ENCODE measurements around the gene LGI4. TPM values are rescaled to one million over a fixed set of nuclear protein-coding genes. Genes with fewer than 3 reads are reported as not detected.

The LGI4 gene
- total RNA-seq, 1 donor from 2014 or later = 0.10 TPM

- peaks cover 11% of the 10 kb centered on the region for H3K27me3 Mint-ChIP-seq (ENCODE audit: unreplicated experiment)
- no peak for DNase-seq (ENCODE audit: low spot score)
- H3K36me3 Mint-ChIP-seq (ENCODE audit: low read depth, unreplicated experiment) = peaks cover 9% of the 10 kb centered on the region
- H3K27ac Mint-ChIP-seq (ENCODE audit: unreplicated experiment) = no peak overlapping the region
- H3K4me3 Mint-ChIP-seq (ENCODE audit: unreplicated experiment) = no peak overlapping the region
- peaks cover 3% of the 10 kb centered on the region for H3K4me1 Mint-ChIP-seq (ENCODE audit: unreplicated experiment)
- TF ChIP-seq CTCF (IDR thresholded peaks at IDR 0.05; ENCODE audit: unreplicated experiment) = no peak
- H3K9me3 Mint-ChIP-seq (ENCODE audit: unreplicated experiment) = no peaks in the 10 kb centered on the region
Measured at GRCh38 chr19:35136231-35136630, 1.4 kb upstream of the LGI4 start.

- Mint-ChIP-seq H3K36me3 (ENCODE audit: low read depth, unreplicated experiment) (peaks cover 9% of the 10 kb centered on the region), H3K4me1 (ENCODE audit: unreplicated experiment) (peaks cover 3% of the 10 kb centered on the region), H3K9me3 (ENCODE audit: unreplicated experiment) (no peaks in the 10 kb centered on the region), H3K27me3 (ENCODE audit: unreplicated experiment) (peaks cover 11% of the 10 kb centered on the region), H3K4me3 (ENCODE audit: unreplicated experiment) (no peak overlapping the region), H3K27ac (ENCODE audit: unreplicated experiment) (no peak overlapping the region)
- peak; percentile 85 for DNase-seq (ENCODE audit: low spot score)
- TF ChIP-seq CTCF (IDR thresholded peaks at IDR 0.05; ENCODE audit: unreplicated experiment) = peak; percentile 87
Measured at GRCh38 chr19:35135389-35135909, 590 bp upstream of the LGI4 start.

- peaks cover 13% of the 10 kb centered on the region for H3K27me3 Mint-ChIP-seq (ENCODE audit: unreplicated experiment)
- no peak for TF ChIP-seq CTCF (IDR thresholded peaks at IDR 0.05; ENCODE audit: unreplicated experiment)
Measured at GRCh38 chr19:35133826-35134225, 1.0 kb downstream of the LGI4 start.

GRCh38 chr19:35132254-35132653, 2.6 kb downstream of the LGI4 start:
- Mint-ChIP-seq H3K9me3 (ENCODE audit: unreplicated experiment) (no peaks in the 10 kb centered on the region), H3K27ac (ENCODE audit: unreplicated experiment) (no peak overlapping the region), H3K4me3 (ENCODE audit: unreplicated experiment) (peak overlapping the region; percentile 3)

More at GRCh38 chr19:35133826-35134225, 1.0 kb downstream of the LGI4 start:
- Mint-ChIP-seq H3K4me3 (ENCODE audit: unreplicated experiment) (no peak overlapping the region), H3K4me1 (ENCODE audit: unreplicated experiment) (peaks cover 3% of the 10 kb centered on the region), H3K27ac (ENCODE audit: unreplicated experiment) (no peak overlapping the region), H3K9me3 (ENCODE audit: unreplicated experiment) (no peaks in the 10 kb centered on the region), H3K36me3 (ENCODE audit: low read depth, unreplicated experiment) (peaks cover 9% of the 10 kb centered on the region)
- DNase-seq (ENCODE audit: low spot score) = no peak

More at GRCh38 chr19:35132254-35132653, 2.6 kb downstream of the LGI4 start:
- TF ChIP-seq CTCF (IDR thresholded peaks at IDR 0.05; ENCODE audit: unreplicated experiment) = no peak
- no peak for DNase-seq (ENCODE audit: low spot score)
- H3K4me1 Mint-ChIP-seq (ENCODE audit: unreplicated experiment) = peaks cover 3% of the 10 kb centered on the region
- peaks cover 15% of the 10 kb centered on the region for H3K27me3 Mint-ChIP-seq (ENCODE audit: unreplicated experiment)
- H3K36me3 Mint-ChIP-seq (ENCODE audit: low read depth, unreplicated experiment) = peaks cover 9% of the 10 kb centered on the region
